OCI-LY7 (cell line): Measurements from ENCODE around the gene KDM2B. TPM values are rescaled to one million over a fixed set of nuclear protein-coding genes. Genes with fewer than 3 reads are reported as not detected.
A peak's percentile ranks its signal among the peaks of the same experiment; 100 is the strongest.

ENCODE experiments used
- BruUV-seq: library from RNA; stranded (reverse); fragments of 400-500 nt; replicated peaks from 2 replicates; lab custom pipeline; 2021; lab: Mats Ljungman, UMichigan
- CTCF ChIA-PET: fragments of 300-600 bp; sonication (Branson Sonifier 250); formaldehyde crosslinking; loops from one replicate; lab custom pipeline; 2022; ENCODE audit warnings: antibody characterized with exemption; ENCODE audit not compliant: unreplicated experiment; lab: Charles Lee
- POLR2A ChIA-PET: fragments of 300-600 bp; sonication (Branson Sonifier 250); formaldehyde crosslinking; loops from one replicate; lab custom pipeline; 2022; ENCODE audit warnings: antibody characterized with exemption; lab: Charles Lee
- DNase-seq: peaks from one replicate; pipeline ENCODE4 v3.0.0-alpha.2; 2015; ENCODE audit warnings: low spot score
- H2AFZ ChIP-seq: fragments of 200-600 bp; sonication (generic), shearing (Covaris generic); 2 replicates; pipeline ENCODE4 v1.6.1; 2014; ENCODE audit warnings: mild to moderate bottlenecking, antibody characterized with exemption, low read length, moderate library complexity
- H3K27ac ChIP-seq: fragments of 200-600 bp; sonication (generic); 2 replicates; pipeline ENCODE4 v1.5.1; 2014; ENCODE audit warnings: mixed run types, low read depth, mild to moderate bottlenecking, moderate library complexity, low read length, inconsistent platforms; ENCODE audit not compliant: poor library complexity, severe bottlenecking
- H3K36me3 ChIP-seq: fragments of 200-600 bp; sonication (generic); 2 replicates; pipeline ENCODE4 v1.6.1; 2014; ENCODE audit warnings: mild to moderate bottlenecking, antibody characterized with exemption, low read length, moderate library complexity, mixed read lengths; ENCODE audit not compliant: insufficient read depth
- H3K4me1 ChIP-seq: fragments of 200-600 bp; sonication (generic); 2 replicates; pipeline ENCODE4 v1.5.1; 2014; ENCODE audit warnings: mild to moderate bottlenecking, low read length; ENCODE audit not compliant: insufficient read depth, poor library complexity, severe bottlenecking
- H3K4me2 ChIP-seq: fragments of 200-600 bp; sonication (generic); 2 replicates; pipeline ENCODE4 v1.6.1; 2014; ENCODE audit warnings: mild to moderate bottlenecking, low read length
- H3K4me3 ChIP-seq: fragments of 200-600 bp; sonication (generic); 2 replicates; pipeline ENCODE4 v1.5.1; 2014; ENCODE audit warnings: mild to moderate bottlenecking, low read depth, low read length; ENCODE audit not compliant: poor library complexity, severe bottlenecking
- H3K79me2 ChIP-seq: fragments of 200-600 bp; sonication (generic); 2 replicates; pipeline ENCODE4 v1.6.1; 2016; ENCODE audit warnings: low read depth, mild to moderate bottlenecking, low read length, moderate library complexity, mixed read lengths; ENCODE audit not compliant: insufficient read depth
- H3K9me2 ChIP-seq: fragments of 200-600 bp; sonication (generic); 2 replicates; pipeline ENCODE4 v1.6.1; 2016; ENCODE audit warnings: mild to moderate bottlenecking, low read length, mixed read lengths; ENCODE audit not compliant: insufficient read depth
- H3K9me3 ChIP-seq: fragments of 200-600 bp; sonication (generic); 2 replicates; pipeline ENCODE4 v1.6.1; 2014; ENCODE audit warnings: mild to moderate bottlenecking, mixed run types, low read length, mixed read lengths
- H4K20me1 ChIP-seq: fragments of 200-600 bp; sonication (generic); 2 replicates; pipeline ENCODE4 v1.6.1; 2014; ENCODE audit warnings: mild to moderate bottlenecking, antibody characterized with exemption, low read length, moderate library complexity, mixed read lengths; ENCODE audit not compliant: insufficient read depth
- EZH2phosphoT487 ChIP-seq: fragments of 200-600 bp; sonication (generic); IDR thresholded peaks from 2 replicates; pipeline ENCODE4 v1.6.1; 2018; ENCODE audit warnings: low read depth, borderline replicate concordance, mild to moderate bottlenecking, mixed run types, antibody characterized with exemption, low read length, moderate library complexity, mixed read lengths
- intact Hi-C: fragments of 100-400 bp; cut with micrococcal nuclease; formaldehyde crosslinking; loops from one replicate; pipeline ENCODE4 v1.10.0; 2022; ENCODE audit not compliant: unreplicated experiment
- total RNA-seq, 2 experiments: library from RNA; depleted of rRNA in 1 of 2; stranded (reverse); fragments of >200 nt in 1 of 2; shearing (Covaris generic) in 1 of 2; gene quantifications; 2 replicates each; pipeline ENCODE4 v1.2.3, GENCODE V29; 2014 to 2022
- TF ChIP-seq, protein P1 (sequence below): fragments of 200-600 bp; sonication (generic); conservative IDR thresholded peaks from 2 replicates; pipeline ENCODE4 v1.5.1; 2014; ENCODE audit warnings: mild to moderate bottlenecking, antibody characterized with exemption, low read length, moderate library complexity, mixed read lengths

KDM2B gene
- total RNA-seq, 2 experiments from 2014 or later, result 78.5 to 88.0 TPM

DNA sequence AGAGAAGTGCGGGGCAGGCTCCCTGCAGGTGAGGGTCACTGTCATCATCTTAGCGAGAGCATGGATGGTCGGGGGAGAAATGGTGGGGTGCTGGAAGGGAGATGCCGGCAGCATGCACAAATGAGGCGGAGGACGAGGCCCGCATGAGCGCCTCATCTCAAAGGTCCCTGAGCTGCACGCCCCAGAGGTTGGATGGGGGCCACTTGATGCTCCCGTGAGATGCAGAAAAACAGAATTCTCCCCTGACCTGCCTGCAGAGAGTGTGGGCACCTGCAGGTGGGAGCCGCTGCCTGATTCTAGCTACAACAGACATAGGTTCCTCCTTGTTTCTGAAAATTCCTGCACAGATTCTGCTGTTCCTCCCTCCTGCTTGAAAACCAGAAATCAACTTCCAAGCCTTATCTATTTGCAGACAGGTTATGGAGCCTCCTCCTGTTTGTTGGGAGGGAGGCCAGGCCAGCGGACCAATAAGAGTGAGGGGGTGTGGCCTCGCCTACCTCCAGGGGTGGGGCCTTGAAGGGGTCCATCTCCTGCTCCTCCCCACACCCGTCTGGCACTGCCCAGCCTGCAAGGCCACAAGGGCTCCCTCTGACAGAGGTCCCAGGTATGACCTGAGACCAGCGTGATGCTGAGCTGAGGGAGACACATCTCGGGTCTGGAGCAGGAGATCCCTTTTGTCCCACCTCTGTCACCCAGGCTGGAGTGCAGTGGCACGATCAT, 67.2 kb downstream of the KDM2B start:
- Histone ChIP-seq H3K9me2 (no peaks in the 10 kb centered on the region), H3K4me1 (peaks cover 14% of the 10 kb centered on the region), H3K9me3 (no peaks in the 10 kb centered on the region), H3K27ac (peak overlapping the region; percentile 89), H3K36me3 (peaks cover 56% of the 10 kb centered on the region), H3K4me3 (peak overlapping the region; percentile 54), H2AFZ (peak overlapping the region; percentile 56; the same call in 1 of the 2 replicates), H3K4me2 (peak overlapping the region; percentile 80), H4K20me1 (no peaks in the 10 kb centered on the region), H3K79me2 (no peaks in the 10 kb centered on the region)
- POLR2A ChIA-PET, result interaction anchor here (0.6 to 1.2 kb wide), 5 partner anchors 13 to 193 kb away, joined by 3 to 5 read pairs (median 3); no protein-coding TSS in a partner anchor
- DNase-seq, result peak; percentile 69
- CTCF ChIA-PET, result interaction anchor here (0.5 to 0.7 kb wide), 2 partner anchors 10 to 23 kb away, joined by 3 read pairs; no protein-coding TSS in a partner anchor
- no TSS peak for BruUV-seq
- TF ChIP-seq, protein P1, sequence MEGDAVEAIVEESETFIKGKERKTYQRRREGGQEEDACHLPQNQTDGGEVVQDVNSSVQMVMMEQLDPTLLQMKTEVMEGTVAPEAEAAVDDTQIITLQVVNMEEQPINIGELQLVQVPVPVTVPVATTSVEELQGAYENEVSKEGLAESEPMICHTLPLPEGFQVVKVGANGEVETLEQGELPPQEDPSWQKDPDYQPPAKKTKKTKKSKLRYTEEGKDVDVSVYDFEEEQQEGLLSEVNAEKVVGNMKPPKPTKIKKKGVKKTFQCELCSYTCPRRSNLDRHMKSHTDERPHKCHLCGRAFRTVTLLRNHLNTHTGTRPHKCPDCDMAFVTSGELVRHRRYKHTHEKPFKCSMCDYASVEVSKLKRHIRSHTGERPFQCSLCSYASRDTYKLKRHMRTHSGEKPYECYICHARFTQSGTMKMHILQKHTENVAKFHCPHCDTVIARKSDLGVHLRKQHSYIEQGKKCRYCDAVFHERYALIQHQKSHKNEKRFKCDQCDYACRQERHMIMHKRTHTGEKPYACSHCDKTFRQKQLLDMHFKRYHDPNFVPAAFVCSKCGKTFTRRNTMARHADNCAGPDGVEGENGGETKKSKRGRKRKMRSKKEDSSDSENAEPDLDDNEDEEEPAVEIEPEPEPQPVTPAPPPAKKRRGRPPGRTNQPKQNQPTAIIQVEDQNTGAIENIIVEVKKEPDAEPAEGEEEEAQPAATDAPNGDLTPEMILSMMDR, result no peak
- TF ChIP-seq EZH2phosphoT487, result no peak
- intact Hi-C loops, result no loop called here

GRCh38 chr12:121512561-121512960, 68.3 kb downstream of the KDM2B start:
- Histone ChIP-seq H3K79me2 (no peaks in the 10 kb centered on the region), H3K27ac (no peak overlapping the region), H3K4me3 (no peak overlapping the region), H3K4me1 (peaks cover 14% of the 10 kb centered on the region), H3K9me3 (no peaks in the 10 kb centered on the region), H3K36me3 (peaks cover 58% of the 10 kb centered on the region), H2AFZ (no peak overlapping the region), H3K4me2 (no peak overlapping the region), H3K9me2 (no peaks in the 10 kb centered on the region), H4K20me1 (no peaks in the 10 kb centered on the region)
- BruUV-seq, result no TSS peak
- CTCF ChIA-PET, result no interaction called here
- DNase-seq, result no peak
- POLR2A ChIA-PET, result no interaction called here
- intact Hi-C loops, result no loop called here
- TF ChIP-seq, protein P1, result no peak
- no peak for TF ChIP-seq EZH2phosphoT487

DNA sequence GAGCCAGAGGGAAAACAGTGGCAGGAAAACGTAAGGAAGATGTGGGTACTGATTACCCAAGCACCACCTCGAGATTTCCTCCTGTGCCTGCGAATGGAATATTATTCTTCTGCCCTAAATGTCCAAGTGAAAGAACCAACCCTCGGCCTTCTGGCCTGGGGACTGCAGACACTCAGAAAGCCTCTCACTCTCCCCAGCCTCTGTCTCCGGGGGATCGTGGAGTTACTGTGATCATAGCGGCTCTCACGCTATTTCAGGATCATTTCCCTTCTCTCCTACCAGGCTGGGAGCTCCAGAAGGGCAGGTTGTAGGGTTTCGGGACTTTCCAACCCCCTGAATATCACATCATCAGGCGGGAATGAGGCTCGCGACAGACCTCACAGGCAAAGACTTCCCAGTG, 68.9 kb downstream of the KDM2B start:
- H3K9me2 ChIP-seq, result no peaks in the 10 kb centered on the region
- CTCF ChIA-PET, result no interaction called here
- H3K36me3 ChIP-seq, result peaks cover 57% of the 10 kb centered on the region
- intact Hi-C loops, result no loop called here
- DNase-seq, result no peak
- no peaks in the 10 kb centered on the region for H3K79me2 ChIP-seq
- no peak overlapping the region for H3K4me3 ChIP-seq
- no peaks in the 10 kb centered on the region for H3K9me3 ChIP-seq
- H3K4me1 ChIP-seq, result peaks cover 14% of the 10 kb centered on the region
- POLR2A ChIA-PET, result no interaction called here
- H2AFZ ChIP-seq, result no peak overlapping the region
- TF ChIP-seq EZH2phosphoT487, result no peak
- TF ChIP-seq, protein P1, result no peak
- no peak overlapping the region for H3K4me2 ChIP-seq
- H3K27ac ChIP-seq, result no peak overlapping the region
- no TSS peak for BruUV-seq
- H4K20me1 ChIP-seq, result no peaks in the 10 kb centered on the region
